ENCODE measurements around the gene ARTN.

Gene ARTN

GRCh38 chr1:43974443-43975248 lies 41.0 kb downstream of the ARTN start, which contains the start of gene ATP6V0B:
Gene ATP6V0B (plus strand): TSS chr1:43974960. CDS start chr1:43975041, 81 bp downstream.
- Histone ChIP-seq H3K36me3 (ENCODE audit: insufficient read depth, insufficient read length, low read length) (peaks cover 61% of the 10 kb centered on the region), H3K9me3 (ENCODE audit: insufficient read depth, low read length) (no peaks in the 10 kb centered on the region), H3K4me1 (ENCODE audit: insufficient read depth, insufficient read length) (peaks cover 21% of the 10 kb centered on the region), H3K27me3 (ENCODE audit: insufficient read depth, insufficient read length) (no peaks in the 10 kb centered on the region), H3K9ac (ENCODE audit: insufficient read length, low read depth) (peak within 1 kb of the TSS; percentile 98), H3K4me3 (ENCODE audit: insufficient read length, low read depth) (peak within 1 kb of the TSS; percentile 94)
- peak; percentile 98 for DNase-seq (ENCODE audit: low read depth, low spot score)
- peak; percentile 47 for TF ChIP-seq YY1 (IDR thresholded peaks at IDR 0.05; ENCODE audit: insufficient read depth, insufficient read length)
- no peak for TF ChIP-seq SUZ12 (IDR thresholded peaks at IDR 0.05; ENCODE audit: extremely low read depth, insufficient read depth, insufficient read length)
- TF ChIP-seq ZNF274 (IDR thresholded peaks at IDR 0.05; ENCODE audit: low read depth, low read length), result no peak

GRCh38 chr1:43975249-43975961 lies 41.8 kb downstream of the ARTN start:
- TF ChIP-seq SUZ12 (IDR thresholded peaks at IDR 0.05; ENCODE audit: extremely low read depth, insufficient read depth, insufficient read length), result no peak
- H3K4me3 ChIP-seq (ENCODE audit: insufficient read length, low read depth), result peak overlapping the region; percentile 94
- H3K27me3 ChIP-seq (ENCODE audit: insufficient read depth, insufficient read length), result no peaks in the 10 kb centered on the region
- peak overlapping the region; percentile 98 for H3K9ac ChIP-seq (ENCODE audit: insufficient read length, low read depth)
- H3K36me3 ChIP-seq (ENCODE audit: insufficient read depth, insufficient read length, low read length), result peaks cover 62% of the 10 kb centered on the region
- H3K9me3 ChIP-seq (ENCODE audit: insufficient read depth, low read length), result no peaks in the 10 kb centered on the region
- DNase-seq (ENCODE audit: low read depth, low spot score), result no peak
- H3K4me1 ChIP-seq (ENCODE audit: insufficient read depth, insufficient read length), result peaks cover 24% of the 10 kb centered on the region

- Histone ChIP-seq H3K9ac (ENCODE audit: insufficient read length, low read depth) (peak overlapping the region; percentile 98), H3K9me3 (ENCODE audit: insufficient read depth, low read length) (no peaks in the 10 kb centered on the region), H3K27me3 (ENCODE audit: insufficient read depth, insufficient read length) (no peaks in the 10 kb centered on the region), H3K36me3 (ENCODE audit: insufficient read depth, insufficient read length, low read length) (peaks cover 62% of the 10 kb centered on the region), H3K4me1 (ENCODE audit: insufficient read depth, insufficient read length) (peaks cover 22% of the 10 kb centered on the region), H3K4me3 (ENCODE audit: insufficient read length, low read depth) (peak overlapping the region; percentile 94)
- DNase-seq (ENCODE audit: low read depth, low spot score), result no peak
- TF ChIP-seq ZNF274 (IDR thresholded peaks at IDR 0.05; ENCODE audit: low read depth, low read length) (no peak), YY1 (IDR thresholded peaks at IDR 0.05; ENCODE audit: insufficient read depth, insufficient read length) (no peak), SUZ12 (IDR thresholded peaks at IDR 0.05; ENCODE audit: extremely low read depth, insufficient read depth, insufficient read length) (no peak)
Measured at GRCh38 chr1:43976045-43976444, 42.4 kb downstream of the ARTN start.

- H3K27me3 ChIP-seq (ENCODE audit: insufficient read depth, insufficient read length), result no peaks in the 10 kb centered on the region
- H3K4me3 ChIP-seq (ENCODE audit: insufficient read length, low read depth), result no peak overlapping the region
- H3K36me3 ChIP-seq (ENCODE audit: insufficient read depth, insufficient read length, low read length), result peaks cover 62% of the 10 kb centered on the region
- no peak for DNase-seq (ENCODE audit: low read depth, low spot score)
- no peak overlapping the region for H3K9ac ChIP-seq (ENCODE audit: insufficient read length, low read depth)
- H3K9me3 ChIP-seq (ENCODE audit: insufficient read depth, low read length), result no peaks in the 10 kb centered on the region
- TF ChIP-seq YY1 (IDR thresholded peaks at IDR 0.05; ENCODE audit: insufficient read depth, insufficient read length) (no peak), ZNF274 (IDR thresholded peaks at IDR 0.05; ENCODE audit: low read depth, low read length) (no peak), SUZ12 (IDR thresholded peaks at IDR 0.05; ENCODE audit: extremely low read depth, insufficient read depth, insufficient read length) (no peak)
- H3K4me1 ChIP-seq (ENCODE audit: insufficient read depth, insufficient read length), result peaks cover 26% of the 10 kb centered on the region
Measured at GRCh38 chr1:43976890-43977289, 43.3 kb downstream of the ARTN start.

GRCh38 chr1:43977376-43978263 lies 44.0 kb downstream of the ARTN start:
- peaks cover 62% of the 10 kb centered on the region for H3K36me3 ChIP-seq (ENCODE audit: insufficient read depth, insufficient read length, low read length)
- DNase-seq (ENCODE audit: low read depth, low spot score), result no peak
- TF ChIP-seq SUZ12 (IDR thresholded peaks at IDR 0.05; ENCODE audit: extremely low read depth, insufficient read depth, insufficient read length) (no peak), YY1 (IDR thresholded peaks at IDR 0.05; ENCODE audit: insufficient read depth, insufficient read length) (no peak), ZNF274 (IDR thresholded peaks at IDR 0.05; ENCODE audit: low read depth, low read length) (no peak)
- H3K9me3 ChIP-seq (ENCODE audit: insufficient read depth, low read length), result no peaks in the 10 kb centered on the region
- H3K9ac ChIP-seq (ENCODE audit: insufficient read length, low read depth), result peak overlapping the region; percentile 86
- H3K27me3 ChIP-seq (ENCODE audit: insufficient read depth, insufficient read length), result no peaks in the 10 kb centered on the region
- peaks cover 26% of the 10 kb centered on the region for H3K4me1 ChIP-seq (ENCODE audit: insufficient read depth, insufficient read length)
- H3K4me3 ChIP-seq (ENCODE audit: insufficient read length, low read depth), result peak overlapping the region; percentile 64

- Histone ChIP-seq H3K9me3 (ENCODE audit: insufficient read depth, low read length) (no peaks in the 10 kb centered on the region), H3K4me3 (ENCODE audit: insufficient read length, low read depth) (peak overlapping the region; percentile 64), H3K9ac (ENCODE audit: insufficient read length, low read depth) (peak overlapping the region; percentile 86), H3K36me3 (ENCODE audit: insufficient read depth, insufficient read length, low read length) (peaks cover 62% of the 10 kb centered on the region), H3K27me3 (ENCODE audit: insufficient read depth, insufficient read length) (no peaks in the 10 kb centered on the region), H3K4me1 (ENCODE audit: insufficient read depth, insufficient read length) (peaks cover 26% of the 10 kb centered on the region)
- DNase-seq (ENCODE audit: low read depth, low spot score), result no peak
- TF ChIP-seq YY1 (IDR thresholded peaks at IDR 0.05; ENCODE audit: insufficient read depth, insufficient read length) (no peak), ZNF274 (IDR thresholded peaks at IDR 0.05; ENCODE audit: low read depth, low read length) (no peak), SUZ12 (IDR thresholded peaks at IDR 0.05; ENCODE audit: extremely low read depth, insufficient read depth, insufficient read length) (no peak)
Measured at GRCh38 chr1:43978264-43978550, 44.6 kb downstream of the ARTN start.
